ENCODE data around the gene HSFX2. TPM values are rescaled to one million over a fixed set of nuclear protein-coding genes. Genes with fewer than 3 reads are reported as not detected.
"Not testable (repeated sequence)": the region's sequence is repeated elsewhere in the genome, so short reads cannot be mapped to it uniquely, and the experiment has no call there.

Gene HSFX2
- total and polyA plus RNA-seq, 2 experiments from 2014 or later: 0.53 TPM; not detected in 1

GRCh38 chrX:149628768-149629167 lies 33.7 kb upstream of the HSFX2 start:
- Histone ChIP-seq H3K4me3 (no peak overlapping the region), H3K4me2 (peak overlapping the region; percentile 79), H3K9me3 (ENCODE audit: low read depth) (no peaks in the 10 kb centered on the region), H3K79me2 (peaks cover 49% of the 10 kb centered on the region), H3K36me3 (replicated peaks; ENCODE audit: insufficient read depth, low read depth) (no peaks in the 10 kb centered on the region), H3K4me1 (ENCODE audit: insufficient read depth) (peaks cover 19% of the 10 kb centered on the region), H3K27ac (no peak overlapping the region), H3K27me3 (no peaks in the 10 kb centered on the region), H4K20me1 (ENCODE audit: insufficient read depth, poor library complexity, severe bottlenecking) (peaks cover 18% of the 10 kb centered on the region), H3K9me2 (replicated peaks; ENCODE audit: insufficient read depth) (no peaks in the 10 kb centered on the region), H2AFZ (no peak overlapping the region)
- 68% methylated on average over 2 of the region's 2 CpGs for WGBS (ENCODE audit: low lambda C conversion rate, missing lambda C conversion rate)
- no peak for DNase-seq (ENCODE audit: low spot score)
- TF ChIP-seq, protein P1, sequence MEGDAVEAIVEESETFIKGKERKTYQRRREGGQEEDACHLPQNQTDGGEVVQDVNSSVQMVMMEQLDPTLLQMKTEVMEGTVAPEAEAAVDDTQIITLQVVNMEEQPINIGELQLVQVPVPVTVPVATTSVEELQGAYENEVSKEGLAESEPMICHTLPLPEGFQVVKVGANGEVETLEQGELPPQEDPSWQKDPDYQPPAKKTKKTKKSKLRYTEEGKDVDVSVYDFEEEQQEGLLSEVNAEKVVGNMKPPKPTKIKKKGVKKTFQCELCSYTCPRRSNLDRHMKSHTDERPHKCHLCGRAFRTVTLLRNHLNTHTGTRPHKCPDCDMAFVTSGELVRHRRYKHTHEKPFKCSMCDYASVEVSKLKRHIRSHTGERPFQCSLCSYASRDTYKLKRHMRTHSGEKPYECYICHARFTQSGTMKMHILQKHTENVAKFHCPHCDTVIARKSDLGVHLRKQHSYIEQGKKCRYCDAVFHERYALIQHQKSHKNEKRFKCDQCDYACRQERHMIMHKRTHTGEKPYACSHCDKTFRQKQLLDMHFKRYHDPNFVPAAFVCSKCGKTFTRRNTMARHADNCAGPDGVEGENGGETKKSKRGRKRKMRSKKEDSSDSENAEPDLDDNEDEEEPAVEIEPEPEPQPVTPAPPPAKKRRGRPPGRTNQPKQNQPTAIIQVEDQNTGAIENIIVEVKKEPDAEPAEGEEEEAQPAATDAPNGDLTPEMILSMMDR (IDR thresholded peaks at IDR 0.05; ENCODE audit: poor library complexity): no peak
- TF ChIP-seq EZH2phosphoT487 (IDR thresholded peaks at IDR 0.05; ENCODE audit: low read depth, severe bottlenecking, unreplicated experiment) (no peak), EZH2 (IDR thresholded peaks at IDR 0.05; ENCODE audit: borderline replicate concordance) (no peak)

- peaks cover 19% of the 10 kb centered on the region for H3K4me1 ChIP-seq (ENCODE audit: insufficient read depth)
- no peak overlapping the region for H3K4me3 ChIP-seq
- no peak overlapping the region for H2AFZ ChIP-seq
- 89% methylated on average over 3 of the region's 3 CpGs for WGBS (ENCODE audit: low lambda C conversion rate, missing lambda C conversion rate)
- H3K4me2 ChIP-seq: peak overlapping the region; percentile 79
- H3K9me2 ChIP-seq (replicated peaks; ENCODE audit: insufficient read depth): no peaks in the 10 kb centered on the region
- no peaks in the 10 kb centered on the region for H3K9me3 ChIP-seq (ENCODE audit: low read depth)
- no peaks in the 10 kb centered on the region for H3K36me3 ChIP-seq (replicated peaks; ENCODE audit: insufficient read depth, low read depth)
- H4K20me1 ChIP-seq (ENCODE audit: insufficient read depth, poor library complexity, severe bottlenecking): peaks cover 18% of the 10 kb centered on the region
- peaks cover 54% of the 10 kb centered on the region for H3K79me2 ChIP-seq
- H3K27ac ChIP-seq: peak overlapping the region; percentile 27
- DNase-seq (ENCODE audit: low spot score): no peak
- H3K27me3 ChIP-seq: no peaks in the 10 kb centered on the region
- TF ChIP-seq, protein P1 (IDR thresholded peaks at IDR 0.05; ENCODE audit: poor library complexity): no peak
- no peak for TF ChIP-seq EZH2phosphoT487 (IDR thresholded peaks at IDR 0.05; ENCODE audit: low read depth, severe bottlenecking, unreplicated experiment)
- no peak for TF ChIP-seq EZH2 (IDR thresholded peaks at IDR 0.05; ENCODE audit: borderline replicate concordance)
These were observed 33.2 kb upstream of the HSFX2 start for GRCh38 chrX:149628280-149628679.

DNA sequence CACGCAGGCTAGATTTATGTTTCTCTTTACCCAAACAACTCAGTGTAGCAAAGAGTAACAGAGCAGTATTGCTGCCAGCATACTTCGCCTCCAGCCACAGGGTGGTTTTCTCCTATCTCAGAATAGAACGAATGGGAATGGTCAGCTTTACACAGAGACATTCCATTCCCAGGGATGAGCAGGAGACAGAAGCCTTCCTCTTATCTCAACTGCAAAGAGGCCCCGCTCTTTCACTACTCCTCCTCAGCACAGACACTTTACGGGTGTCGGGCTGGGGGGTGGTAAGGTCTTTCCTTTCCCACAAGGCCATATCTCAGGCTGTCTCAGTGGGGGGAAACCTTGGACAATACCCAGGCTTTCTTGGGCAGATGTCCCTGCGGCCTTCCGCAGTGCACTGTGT lies 31.7 kb upstream of the HSFX2 start:
- not testable (repeated sequence) for H3K27me3 ChIP-seq; DNase-seq (ENCODE audit: low spot score); H3K4me3 ChIP-seq; H3K36me3 ChIP-seq (replicated peaks; ENCODE audit: insufficient read depth, low read depth); H3K9me3 ChIP-seq (ENCODE audit: low read depth); H3K9me2 ChIP-seq (replicated peaks; ENCODE audit: insufficient read depth); H2AFZ ChIP-seq
- 46% methylated on average over 8 of the region's 8 CpGs for WGBS (ENCODE audit: low lambda C conversion rate, missing lambda C conversion rate)
- Histone ChIP-seq H4K20me1 (ENCODE audit: insufficient read depth, poor library complexity, severe bottlenecking) (peaks cover 18% of the 10 kb centered on the region), H3K4me1 (ENCODE audit: insufficient read depth) (peaks cover 19% of the 10 kb centered on the region), H3K79me2 (peaks cover 69% of the 10 kb centered on the region), H3K4me2 (peak overlapping the region; percentile 69), H3K27ac (peak overlapping the region; percentile 56)

DNA sequence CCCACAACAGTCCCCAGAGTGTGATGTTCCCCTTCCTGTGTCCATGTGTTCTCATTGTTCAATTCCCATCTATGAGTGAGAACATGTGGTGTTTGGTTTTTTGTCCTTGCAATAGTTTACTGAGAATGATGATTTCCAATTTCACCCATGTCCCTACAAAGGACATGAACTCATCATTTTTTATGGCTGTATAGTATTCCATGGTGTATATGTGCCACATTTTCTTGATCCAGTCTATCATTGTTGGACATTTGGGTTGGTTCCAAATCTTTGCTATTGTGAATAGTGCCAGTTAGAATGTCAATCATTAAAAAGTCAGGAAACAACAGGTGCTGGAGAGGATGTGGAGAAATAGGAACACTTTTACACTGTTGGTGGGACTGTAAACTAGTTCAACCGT lies 24.5 kb upstream of the HSFX2 start:
- not testable (repeated sequence) for H3K4me2 ChIP-seq; H3K9me2 ChIP-seq (replicated peaks; ENCODE audit: insufficient read depth); DNase-seq (ENCODE audit: low spot score); H3K27ac ChIP-seq; H3K4me1 ChIP-seq (ENCODE audit: insufficient read depth); H3K9me3 ChIP-seq (ENCODE audit: low read depth); H3K27me3 ChIP-seq; H4K20me1 ChIP-seq (ENCODE audit: insufficient read depth, poor library complexity, severe bottlenecking); H2AFZ ChIP-seq; H3K36me3 ChIP-seq (replicated peaks; ENCODE audit: insufficient read depth, low read depth); H3K4me3 ChIP-seq
- WGBS (ENCODE audit: low lambda C conversion rate, missing lambda C conversion rate): no CpG with 5 or more reads among the region's 1 CpG
- peaks cover 81% of the 10 kb centered on the region for H3K79me2 ChIP-seq

Data from hepatocyte (in vitro differentiated cells).